CD14-positive monocyte (primary cell): ENCODE measurements around the gene INPP5A. TPM values are rescaled to one million over a fixed set of nuclear protein-coding genes. Genes with fewer than 3 reads are reported as not detected.

Experiments
- DNase-seq, 3 donors: peaks; one replicate each; pipeline ENCODE4 v3.0.0-alpha.2; 2011 to 2022
- H2AFZ ChIP-seq: 2 replicates; pipeline ENCODE4 v1.6.0; 2012; ENCODE audit warnings: mild to moderate bottlenecking, low read depth, low read length, inconsistent platforms; ENCODE audit not compliant: insufficient read depth, poor library complexity, severe bottlenecking
- H3K27ac ChIP-seq, 2 donors: 1 replicate in 1 of 2; 2 replicates in 1 of 2; pipeline ENCODE4 v1.5.1; 2012 to 2013; ENCODE audit warnings: low read length in 2 of 2, control low read depth in 1 of 2, inconsistent platforms in 1 of 2, low read depth in 1 of 2, mild to moderate bottlenecking in 1 of 2
- H3K27me3 ChIP-seq, 2 donors: one replicate each; pipeline versions ENCODE4 v1.6.0 to v1.6.1; 2011 to 2013; ENCODE audit warnings: low read length in 2 of 2; ENCODE audit not compliant: control insufficient read depth in 2 of 2, insufficient read depth in 2 of 2
- H3K36me3 ChIP-seq, 2 donors: replicated peaks in 1 of 2; 1 replicate in 1 of 2; 2 replicates in 1 of 2; pipeline versions ENCODE4 v1.5.1 to v1.6.1; 2012 to 2013; ENCODE audit warnings: low read length in 2 of 2, control low read depth in 1 of 2, inconsistent platforms in 1 of 2, mild to moderate bottlenecking in 1 of 2; ENCODE audit not compliant: insufficient read depth in 2 of 2, control insufficient read depth in 1 of 2
- H3K4me1 ChIP-seq, 2 donors: 1 replicate in 1 of 2; 2 replicates in 1 of 2; pipeline versions ENCODE4 v1.5.1 to v1.6.1; 2012 to 2013; ENCODE audit warnings: low read length in 2 of 2, control low read depth in 1 of 2, inconsistent platforms in 1 of 2, mild to moderate bottlenecking in 1 of 2, moderate library complexity in 1 of 2; ENCODE audit not compliant: insufficient read depth in 2 of 2, control insufficient read depth in 1 of 2
- H3K4me2 ChIP-seq: replicated peaks from 2 replicates; pipeline ENCODE3; 2012; ENCODE audit warnings: low read length, moderate library complexity, mild to moderate bottlenecking; ENCODE audit not compliant: poor library complexity, severe bottlenecking; ENCODE audit errors: extremely low read depth
- H3K4me3 ChIP-seq, 3 experiments: fragments of 200-600 bp in 1 of 3; sonication (generic) in 1 of 3; replicated peaks in 1 of 3; 1 replicate in 2 of 3; 2 replicates in 1 of 3; pipeline ENCODE4 v1.5.1; 2011 to 2013; ENCODE audit warnings: low read length in 3 of 3, mild to moderate bottlenecking in 3 of 3, control low read depth in 2 of 3, low read depth in 2 of 3, inconsistent platforms in 1 of 3, moderate library complexity in 1 of 3
- H3K79me2 ChIP-seq: 2 replicates; pipeline ENCODE4 v1.6.0; 2012; ENCODE audit warnings: mild to moderate bottlenecking, control low read depth, inconsistent platforms, low read length, moderate library complexity; ENCODE audit not compliant: insufficient read depth
- H3K9ac ChIP-seq: 2 replicates; pipeline ENCODE4 v1.6.0; 2017; ENCODE audit warnings: low read length, mild to moderate bottlenecking; ENCODE audit not compliant: insufficient read depth, poor library complexity, severe bottlenecking
- H3K9me3 ChIP-seq, 2 donors: replicated peaks in 1 of 2; 1 replicate in 1 of 2; 2 replicates in 1 of 2; pipeline versions ENCODE4 v1.5.1 to v1.6.1; 2012 to 2013; ENCODE audit warnings: low read length in 2 of 2, control low read depth in 1 of 2; ENCODE audit not compliant: control insufficient read depth in 1 of 2, insufficient read depth in 1 of 2
- H4K20me1 ChIP-seq: 2 replicates; pipeline ENCODE4 v1.6.0; 2012; ENCODE audit warnings: mild to moderate bottlenecking, low read length, control low read depth, moderate library complexity; ENCODE audit not compliant: insufficient read depth
- H3K27ac Mint-ChIP-seq, 7 donors: one replicate each; pipeline ENCODE4 v1.8.0; 2020; ENCODE audit warnings: mild to moderate bottlenecking in 7 of 7, mixed read lengths in 7 of 7, moderate library complexity in 6 of 7, inconsistent platforms in 2 of 7
- H3K27me3 Mint-ChIP-seq, 3 donors: one replicate each; pipeline ENCODE4 v1.8.0; 2021 to 2022; ENCODE audit warnings: low read depth in 3 of 3, mild to moderate bottlenecking in 3 of 3, mixed read lengths in 3 of 3, moderate library complexity in 3 of 3, inconsistent platforms in 1 of 3
- H3K36me3 Mint-ChIP-seq, 2 donors: one replicate each; pipeline ENCODE4 v1.8.0; 2020; ENCODE audit warnings: mixed read lengths in 2 of 2, inconsistent platforms in 1 of 2, mild to moderate bottlenecking in 1 of 2
- H3K4me1 Mint-ChIP-seq: one replicate; pipeline ENCODE4 v1.8.0; 2020; ENCODE audit warnings: mild to moderate bottlenecking, mixed read lengths
- H3K4me3 Mint-ChIP-seq, 2 donors: one replicate each; pipeline ENCODE4 v1.8.0; 2020; ENCODE audit warnings: mild to moderate bottlenecking in 2 of 2, mixed read lengths in 2 of 2, moderate library complexity in 1 of 2
- H3K9me3 Mint-ChIP-seq, 7 donors: one replicate each; pipeline ENCODE4 v1.8.0; 2020 to 2022; ENCODE audit warnings: mixed read lengths in 7 of 7, mild to moderate bottlenecking in 6 of 7, moderate library complexity in 6 of 7, inconsistent platforms in 2 of 7
- CTCF ChIP-seq: fragments of 200-600 bp; IDR thresholded peaks from one replicate; pipeline ENCODE4 v1.8.0; 2022; ENCODE audit warnings: antibody characterized with exemption, mild to moderate bottlenecking
- WGBS: methylation state at CpG from one replicate; pipeline ENCODE4 v1.1.5; 2013; ENCODE audit warnings: missing lambda C conversion rate; ENCODE audit not compliant: insufficient coverage; 5-methylcytosine and 5-hydroxymethylcytosine counted together
- intact Hi-C, 2 donors: fragments of 100-400 bp; cut with micrococcal nuclease; formaldehyde crosslinking; loops; one replicate each; pipeline versions ENCODE4 v1.15.0 to v1.15.1; 2023
- polyA plus RNA-seq, 3 donors: library from polyadenylated mRNA; depleted of rRNA in 1 of 3; unstranded in 2 of 3; stranded (reverse) in 1 of 3; fragments of 300-500 nt in 2 of 3; fragments of >200 nt in 1 of 3; fragmentation: Illumina TruSeq in 2 of 3; gene quantifications; 1 replicate in 2 of 3; 2 replicates in 1 of 3; pipeline ENCODE4 v1.2.3, GENCODE V29; 2012 to 2021

Gene INPP5A
- polyA plus RNA-seq, 3 donors: 0.87 to 17.2 (median 2.9) TPM

GRCh38 chr10:132688580-132689420 is 151.2 kb downstream of the INPP5A start:
- H2AFZ ChIP-seq: no peak overlapping the region
- no peak overlapping the region for H3K4me3 ChIP-seq
- no peak for DNase-seq
- Mint-ChIP-seq H3K27me3 (peaks cover 0 to 3% (median 0%) of the 10 kb centered on the region in 3 donors), H3K4me1 (peaks cover 10% of the 10 kb centered on the region), H3K9me3 (peaks cover 25 to 42% (median 31%) of the 10 kb centered on the region in 7 donors), H3K36me3 (peaks cover 32 to 52% of the 10 kb centered on the region in 2 donors), H3K27ac (no peak overlapping the region), H3K4me3 (no peak overlapping the region)
- no peaks in the 10 kb centered on the region for H3K4me1 ChIP-seq
- intact Hi-C loops: no loop called here
- peaks cover 37 to 43% of the 10 kb centered on the region in 2 donors for H3K9me3 ChIP-seq
- 99% methylated on average over 16 of the region's 20 CpGs for WGBS
- TF ChIP-seq CTCF: no peak
- H3K79me2 ChIP-seq: no peaks in the 10 kb centered on the region
- peaks cover 13 to 47% of the 10 kb centered on the region in 2 donors for H3K36me3 ChIP-seq
- peaks cover 31% of the 10 kb centered on the region for H4K20me1 ChIP-seq
- no peak overlapping the region for H3K4me2 ChIP-seq
- H3K27me3 ChIP-seq: no peaks in the 10 kb centered on the region
- H3K9ac ChIP-seq: no peak overlapping the region
- no peak overlapping the region for H3K27ac ChIP-seq

GRCh38 chr10:132689721-132690360 is 152.3 kb downstream of the INPP5A start:
- H3K27ac Mint-ChIP-seq: no peak overlapping the region
- no peaks in the 10 kb centered on the region for H3K4me1 ChIP-seq
- H3K4me3 ChIP-seq: no peak overlapping the region
- no peak overlapping the region for H3K27ac ChIP-seq
- H3K9me3 Mint-ChIP-seq: peaks cover 29 to 50% (median 36%) of the 10 kb centered on the region in 7 donors
- H3K4me1 Mint-ChIP-seq: peaks cover 5% of the 10 kb centered on the region
- H3K27me3 Mint-ChIP-seq: peaks cover 0 to 1% (median 0%) of the 10 kb centered on the region in 3 donors
- WGBS: 97% methylated on average over 25 of the region's 25 CpGs
- no peak overlapping the region for H3K4me2 ChIP-seq
- DNase-seq: no peak
- peaks cover 32 to 52% of the 10 kb centered on the region in 2 donors for H3K36me3 Mint-ChIP-seq
- H3K27me3 ChIP-seq: no peaks in the 10 kb centered on the region
- H3K9ac ChIP-seq: no peak overlapping the region
- TF ChIP-seq CTCF: no peak
- intact Hi-C loops: no loop called here
- H3K4me3 Mint-ChIP-seq: no peak overlapping the region
- H2AFZ ChIP-seq: no peak overlapping the region
- peaks cover 21% of the 10 kb centered on the region for H4K20me1 ChIP-seq
- peaks cover 37 to 43% of the 10 kb centered on the region in 2 donors for H3K9me3 ChIP-seq
- H3K36me3 ChIP-seq: peaks cover 13 to 47% of the 10 kb centered on the region in 2 donors
- no peaks in the 10 kb centered on the region for H3K79me2 ChIP-seq
